Right lobe of liver (tissue), 4 donors: ENCODE data around the gene PRKAR1A.

Source experiments
- POLR2A ChIP-seq: fragments of 450-650 bp; IDR thresholded peaks from one replicate; pipeline ENCODE4 v1.6.1; 2017; ENCODE audit warnings: antibody characterized with exemption, mild to moderate bottlenecking
- TF ChIP-seq, protein P1 (sequence below), 4 donors: fragments of 200-600 bp in 3 of 4; fragments of 450-650 bp in 1 of 4; IDR thresholded peaks; one replicate each; pipeline versions ENCODE4 v1.5.1 to v1.8.0; 2016 to 2022; ENCODE audit warnings: antibody characterized with exemption in 4 of 4, mild to moderate bottlenecking in 2 of 4
- donor health status: DM: no; HTN: no; CAD: no.
- donor health status: DM: no; HTN: no; CAD: no.
- donor health status: DM: no; HTN: yes; CAD: no.

DNA sequence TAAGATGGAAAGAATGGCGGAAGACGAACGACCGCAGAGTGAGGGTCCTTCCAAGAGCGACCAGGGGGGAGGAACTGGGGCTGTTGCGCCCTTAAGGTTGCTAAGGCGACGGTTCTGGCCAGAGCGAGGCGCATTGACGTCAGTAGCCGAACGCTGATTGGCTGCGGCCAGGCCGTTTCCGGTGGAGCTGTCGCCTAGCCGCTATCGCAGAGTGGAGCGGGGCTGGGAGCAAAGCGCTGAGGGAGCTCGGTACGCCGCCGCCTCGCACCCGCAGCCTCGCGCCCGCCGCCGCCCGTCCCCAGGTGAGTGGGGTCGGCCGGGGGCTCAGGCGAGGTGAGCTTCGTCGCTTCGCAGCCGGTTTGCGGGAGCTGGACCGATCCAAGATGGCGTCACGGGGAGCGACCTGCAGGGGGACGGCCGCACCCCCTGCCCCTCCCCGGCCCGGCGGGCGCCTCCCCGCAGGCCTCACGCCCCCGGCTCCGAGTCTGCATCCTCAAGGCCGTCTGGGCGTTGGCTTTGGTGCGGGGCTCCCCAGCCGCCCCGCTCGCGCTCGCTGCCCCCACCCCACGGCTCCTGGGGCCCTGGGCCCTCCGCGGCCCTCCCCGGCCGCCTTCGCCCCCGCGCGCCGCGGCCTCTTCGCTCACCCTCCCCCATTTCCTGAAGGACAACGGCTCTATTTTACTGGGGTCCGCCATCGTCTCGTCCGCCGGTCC lies at the start of gene PRKAR1A:
- TF ChIP-seq, protein P1, sequence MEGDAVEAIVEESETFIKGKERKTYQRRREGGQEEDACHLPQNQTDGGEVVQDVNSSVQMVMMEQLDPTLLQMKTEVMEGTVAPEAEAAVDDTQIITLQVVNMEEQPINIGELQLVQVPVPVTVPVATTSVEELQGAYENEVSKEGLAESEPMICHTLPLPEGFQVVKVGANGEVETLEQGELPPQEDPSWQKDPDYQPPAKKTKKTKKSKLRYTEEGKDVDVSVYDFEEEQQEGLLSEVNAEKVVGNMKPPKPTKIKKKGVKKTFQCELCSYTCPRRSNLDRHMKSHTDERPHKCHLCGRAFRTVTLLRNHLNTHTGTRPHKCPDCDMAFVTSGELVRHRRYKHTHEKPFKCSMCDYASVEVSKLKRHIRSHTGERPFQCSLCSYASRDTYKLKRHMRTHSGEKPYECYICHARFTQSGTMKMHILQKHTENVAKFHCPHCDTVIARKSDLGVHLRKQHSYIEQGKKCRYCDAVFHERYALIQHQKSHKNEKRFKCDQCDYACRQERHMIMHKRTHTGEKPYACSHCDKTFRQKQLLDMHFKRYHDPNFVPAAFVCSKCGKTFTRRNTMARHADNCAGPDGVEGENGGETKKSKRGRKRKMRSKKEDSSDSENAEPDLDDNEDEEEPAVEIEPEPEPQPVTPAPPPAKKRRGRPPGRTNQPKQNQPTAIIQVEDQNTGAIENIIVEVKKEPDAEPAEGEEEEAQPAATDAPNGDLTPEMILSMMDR (IDR thresholded peaks at IDR 0.05) = peak in 1 of 4 donors; percentile 18
- peak; percentile 86 for TF ChIP-seq POLR2A
